Adipocyte (in vitro differentiated cells): ENCODE results near the gene EID3.
"Not testable (repeated sequence)": the region's sequence is repeated elsewhere in the genome, so short reads cannot be mapped to it uniquely, and the experiment has no call there.

ENCODE experiments used
- DNase-seq: peaks from one replicate; pipeline ENCODE4 v3.0.0-alpha.2; 2015; ENCODE audit warnings: low read depth
- H3K27me3 ChIP-seq: replicated peaks from 2 replicates; pipeline ENCODE4 v1.7.0; 2013; ENCODE audit warnings: mild to moderate bottlenecking, low read length, moderate library complexity; ENCODE audit not compliant: control insufficient read depth, insufficient read depth
- H3K36me3 ChIP-seq: 2 replicates; pipeline ENCODE4 v1.7.0; 2013; ENCODE audit warnings: low read length, mild to moderate bottlenecking, moderate library complexity; ENCODE audit not compliant: control insufficient read depth, insufficient read depth, severe bottlenecking
- H3K4me1 ChIP-seq: 2 replicates; pipeline ENCODE4 v1.7.0; 2013; ENCODE audit warnings: mild to moderate bottlenecking, low read length, moderate library complexity; ENCODE audit not compliant: control insufficient read depth, insufficient read depth
- H3K4me3 ChIP-seq: 2 replicates; pipeline ENCODE4 v1.7.0; 2013; ENCODE audit warnings: mild to moderate bottlenecking, low read length, moderate library complexity
- H3K9ac ChIP-seq: 2 replicates; pipeline ENCODE4 v1.7.0; 2013; ENCODE audit warnings: mild to moderate bottlenecking, low read length, moderate library complexity
- H3K9me3 ChIP-seq: 2 replicates; pipeline ENCODE4 v1.7.0; 2013; ENCODE audit warnings: mild to moderate bottlenecking, low read length, moderate library complexity; ENCODE audit not compliant: control insufficient read depth

Gene EID3

DNA sequence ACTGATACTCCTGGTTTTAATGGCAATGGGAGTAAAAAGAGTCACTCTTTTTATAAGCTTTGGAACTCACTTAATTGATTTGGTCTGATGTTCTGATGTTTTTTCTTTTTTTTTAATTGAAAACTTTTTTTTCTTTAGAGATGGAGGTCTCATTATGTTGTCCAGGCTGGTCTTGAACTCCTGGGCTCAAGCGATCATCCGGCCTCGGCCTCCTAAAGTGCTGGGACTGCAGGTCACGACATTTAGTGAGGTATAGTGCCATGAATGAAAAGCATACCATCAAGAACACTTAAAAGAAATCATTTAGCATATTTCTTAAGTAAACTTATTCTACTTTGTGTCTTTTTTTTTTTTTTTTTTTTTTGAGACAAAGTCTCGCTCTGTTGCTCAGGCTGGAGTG is 12.7 kb upstream of the EID3 start:
- Histone ChIP-seq H3K4me1 (peaks cover 45% of the 10 kb centered on the region), H3K27me3 (no peaks in the 10 kb centered on the region), H3K9me3 (no peaks in the 10 kb centered on the region), H3K4me3 (peak overlapping the region; percentile 99), H3K36me3 (peaks cover 65% of the 10 kb centered on the region), H3K9ac (peak overlapping the region; percentile 79)
- peak; percentile 16 for DNase-seq

DNA sequence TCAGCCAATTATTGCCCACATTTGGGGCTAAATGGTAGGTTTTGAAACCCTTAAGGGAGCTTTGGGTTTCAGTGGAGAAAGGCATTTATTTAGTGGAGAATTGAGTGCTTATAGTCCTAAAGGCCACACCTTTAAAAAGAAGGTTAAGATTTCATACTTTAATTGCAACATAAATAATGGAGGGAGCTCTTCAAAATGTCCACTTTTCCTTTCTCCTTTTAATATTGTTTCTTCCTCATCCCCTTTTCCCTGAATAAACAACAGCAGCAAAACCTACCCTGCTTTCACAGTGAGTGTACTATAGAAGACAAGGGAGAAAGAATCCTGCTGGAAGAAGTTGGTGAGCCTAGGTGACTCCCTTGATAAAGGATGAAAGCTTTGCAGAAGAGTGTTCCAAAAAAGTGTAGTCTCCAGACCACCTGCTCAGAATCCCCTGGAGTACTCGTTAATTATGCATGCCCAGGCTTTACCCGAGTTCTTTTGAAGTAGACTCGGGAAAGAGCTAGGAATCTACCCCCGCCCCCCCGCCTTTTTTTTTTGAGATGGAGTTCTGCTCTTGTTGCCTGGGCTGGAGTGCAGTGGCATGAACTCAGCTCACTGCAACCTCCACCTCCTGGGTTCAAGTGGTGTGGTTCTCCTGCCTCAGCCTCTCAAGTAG is 11.5 kb upstream of the EID3 start:
- H3K4me3 ChIP-seq, result peak overlapping the region; percentile 67
- peaks cover 47% of the 10 kb centered on the region for H3K4me1 ChIP-seq
- H3K36me3 ChIP-seq, result peaks cover 75% of the 10 kb centered on the region
- no peaks in the 10 kb centered on the region for H3K9me3 ChIP-seq
- H3K9ac ChIP-seq, result peak overlapping the region; percentile 79
- no peaks in the 10 kb centered on the region for H3K27me3 ChIP-seq
- peak; percentile 25 for DNase-seq

DNA sequence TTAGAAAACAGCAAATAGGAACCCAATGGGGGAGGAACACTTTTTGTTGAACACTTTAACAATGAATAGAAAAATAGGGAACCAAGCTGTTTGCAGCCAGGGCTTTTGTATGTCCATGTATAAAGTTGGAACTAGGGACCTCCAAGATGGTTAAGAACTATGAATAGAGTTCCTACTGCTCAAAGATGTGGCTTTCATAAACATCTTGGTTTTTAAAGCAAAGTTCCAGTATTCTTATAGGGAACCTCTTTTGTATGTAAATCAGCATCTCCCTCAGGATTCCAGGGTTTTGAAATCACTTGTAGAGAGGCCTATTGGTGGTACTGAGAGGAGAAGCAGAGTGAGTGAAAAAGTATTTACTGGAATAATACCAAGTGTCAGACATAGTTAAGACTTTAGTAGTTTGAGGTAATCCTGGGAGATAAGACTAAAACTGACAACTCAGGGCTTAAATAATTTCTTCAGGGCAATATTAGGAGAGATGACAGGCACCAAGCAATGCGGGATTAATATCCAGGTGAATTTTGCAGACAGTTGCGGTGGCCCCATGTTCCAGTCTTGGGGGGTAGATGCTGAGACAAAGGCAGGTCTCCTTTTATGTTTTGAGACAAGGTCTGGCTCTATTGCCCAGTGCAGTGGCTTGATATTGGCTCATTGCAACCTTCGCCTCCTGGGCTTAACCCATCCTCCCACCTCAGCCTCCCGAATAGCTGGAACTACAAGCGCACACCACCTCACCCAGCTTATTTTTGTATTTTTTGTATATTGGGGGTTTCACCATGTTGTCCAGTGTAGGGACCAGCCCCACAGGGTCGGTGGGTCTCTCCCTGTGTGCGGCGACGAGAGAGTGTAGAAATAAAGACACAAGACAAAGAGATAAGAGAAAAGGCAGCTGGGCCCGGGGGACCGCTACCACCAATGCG is 10.4 kb upstream of the EID3 start:
- Histone ChIP-seq H3K4me3 (peak overlapping the region; percentile 67), H3K9me3 (no peaks in the 10 kb centered on the region), H3K36me3 (peaks cover 84% of the 10 kb centered on the region), H3K4me1 (peaks cover 47% of the 10 kb centered on the region), H3K27me3 (no peaks in the 10 kb centered on the region), H3K9ac (peak overlapping the region; percentile 79)
- DNase-seq, result peak; percentile 43

DNA sequence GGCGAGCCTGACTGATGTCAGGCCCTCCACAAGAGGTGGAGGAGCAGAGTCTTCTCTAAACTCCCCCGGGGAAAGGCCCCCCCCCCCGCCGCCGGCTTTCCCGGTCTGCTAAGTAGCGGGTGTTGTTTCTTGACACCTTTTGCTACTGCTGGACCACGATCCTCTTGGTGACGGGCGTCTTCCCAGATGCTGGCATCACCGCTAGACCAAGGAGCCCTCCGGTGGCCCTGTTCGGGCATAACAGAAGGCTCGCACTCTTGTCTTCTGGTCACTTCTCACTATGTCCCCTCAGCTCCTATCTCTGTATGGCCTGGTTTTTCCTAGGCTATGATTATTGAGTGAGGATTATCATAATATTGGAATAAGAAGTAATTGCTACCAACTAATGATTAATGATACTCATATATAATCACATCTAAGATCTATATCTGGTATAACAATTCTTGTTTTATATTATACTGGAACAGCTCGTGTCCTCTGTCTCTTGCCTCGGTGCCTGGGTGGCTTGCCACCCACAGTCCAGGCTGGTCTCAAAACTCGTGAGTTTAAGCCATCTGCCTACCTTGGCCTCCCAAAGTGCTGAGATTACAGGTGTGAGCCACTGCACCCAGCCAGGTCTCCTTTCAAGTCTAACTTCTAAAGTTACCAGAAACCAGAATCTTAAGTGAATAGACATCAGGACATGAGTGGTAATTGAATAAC is 9.2 kb upstream of the EID3 start:
- H3K9me3 ChIP-seq, H3K27me3 ChIP-seq: not testable (repeated sequence)
- Histone ChIP-seq H3K4me1 (peaks cover 54% of the 10 kb centered on the region), H3K9ac (peak overlapping the region; percentile 56), H3K4me3 (peak overlapping the region; percentile 26), H3K36me3 (peaks cover 92% of the 10 kb centered on the region)
- peak; percentile 41 for DNase-seq

DNA sequence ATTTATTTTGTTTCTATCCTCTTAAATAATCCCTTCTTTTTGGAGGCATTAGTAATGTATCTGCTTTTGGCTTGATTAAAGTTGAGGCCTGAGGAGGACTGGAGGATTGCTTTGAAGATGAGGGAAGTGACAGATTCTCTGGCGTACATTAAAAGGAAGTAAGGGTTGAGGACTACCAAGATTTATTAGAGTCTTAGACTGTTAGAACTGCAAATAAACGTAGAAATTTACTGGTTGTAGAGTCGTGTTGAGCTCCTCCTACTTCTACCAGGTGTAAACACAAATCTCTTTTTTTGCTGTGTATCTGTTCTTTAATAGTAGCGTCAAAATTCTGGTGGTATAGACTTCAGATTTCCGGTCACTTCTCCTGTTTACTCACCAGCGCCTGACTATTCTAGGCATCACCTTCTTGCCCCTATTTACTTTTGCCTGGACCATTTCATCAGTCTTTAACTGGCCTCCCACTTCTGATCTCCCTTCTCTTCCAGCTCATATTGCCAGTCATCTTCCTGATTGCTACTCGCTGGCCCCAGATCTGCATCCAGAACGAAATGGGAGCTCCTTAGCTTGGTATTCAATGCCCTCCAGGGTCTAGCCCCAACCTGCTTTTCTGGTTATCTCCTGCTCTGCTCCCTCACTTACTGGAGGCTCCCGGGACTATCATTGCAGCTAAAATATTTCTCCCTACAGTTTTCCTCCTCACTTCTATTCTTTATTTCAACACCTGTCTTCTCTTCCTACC is 8.4 kb upstream of the EID3 start:
- Histone ChIP-seq H3K27me3 (no peaks in the 10 kb centered on the region), H3K4me1 (peaks cover 58% of the 10 kb centered on the region), H3K4me3 (peak overlapping the region; percentile 26), H3K36me3 (peaks cover 92% of the 10 kb centered on the region), H3K9ac (peak overlapping the region; percentile 56), H3K9me3 (no peaks in the 10 kb centered on the region)
- DNase-seq, result peak; percentile 18

DNA sequence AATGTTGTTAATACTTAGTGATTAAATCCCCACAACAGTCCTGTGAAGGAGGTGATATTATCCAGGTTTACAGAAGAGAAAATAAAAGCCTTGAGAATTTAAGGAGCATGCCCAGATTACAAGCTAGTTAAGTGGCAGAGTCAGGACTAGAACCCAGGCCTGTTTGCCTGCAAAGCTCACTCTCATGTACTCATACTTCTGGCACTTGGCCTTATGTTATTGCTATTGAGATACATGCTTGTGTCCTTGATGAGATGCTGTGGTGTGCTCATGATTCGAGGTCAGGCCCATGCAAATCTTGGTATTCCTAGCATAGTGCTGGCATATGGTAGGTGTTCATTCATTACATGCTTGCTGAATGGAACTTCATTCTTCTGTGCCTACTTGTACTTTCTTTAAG is 7.6 kb upstream of the EID3 start:
- peaks cover 94% of the 10 kb centered on the region for H3K36me3 ChIP-seq

DNA sequence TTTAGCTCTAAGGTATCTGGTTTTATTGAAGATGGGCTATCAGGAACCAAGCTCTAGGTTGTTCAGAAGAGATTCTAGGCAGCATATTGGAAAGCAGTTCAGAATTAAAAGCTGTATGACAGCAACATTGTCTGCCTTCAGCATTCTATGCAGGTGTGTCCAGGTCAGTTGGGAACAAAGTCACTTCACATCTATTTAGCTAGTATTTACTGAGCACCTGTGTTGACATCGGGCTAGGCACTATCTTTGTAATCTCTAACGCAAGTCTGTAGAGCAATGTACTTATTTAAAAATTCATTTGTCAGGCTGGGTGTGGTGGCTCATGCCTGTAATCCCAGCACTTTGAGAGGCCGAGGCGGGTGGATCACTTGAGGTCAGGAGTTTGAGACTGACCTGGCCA is 6.8 kb upstream of the EID3 start:
- Histone ChIP-seq H3K36me3 (peaks cover 94% of the 10 kb centered on the region), H3K4me1 (peaks cover 65% of the 10 kb centered on the region), H3K27me3 (no peaks in the 10 kb centered on the region), H3K9me3 (no peaks in the 10 kb centered on the region), H3K9ac (peak overlapping the region; percentile 46), H3K4me3 (peak overlapping the region; percentile 63)
- DNase-seq, result peak; percentile 7

More for the DNA sequence above, 7.6 kb upstream of the EID3 start:
- Histone ChIP-seq H3K4me3 (peak overlapping the region; percentile 26), H3K9me3 (no peaks in the 10 kb centered on the region), H3K4me1 (peaks cover 67% of the 10 kb centered on the region), H3K27me3 (no peaks in the 10 kb centered on the region), H3K9ac (peak overlapping the region; percentile 56)
- peak; percentile 36 for DNase-seq

DNA sequence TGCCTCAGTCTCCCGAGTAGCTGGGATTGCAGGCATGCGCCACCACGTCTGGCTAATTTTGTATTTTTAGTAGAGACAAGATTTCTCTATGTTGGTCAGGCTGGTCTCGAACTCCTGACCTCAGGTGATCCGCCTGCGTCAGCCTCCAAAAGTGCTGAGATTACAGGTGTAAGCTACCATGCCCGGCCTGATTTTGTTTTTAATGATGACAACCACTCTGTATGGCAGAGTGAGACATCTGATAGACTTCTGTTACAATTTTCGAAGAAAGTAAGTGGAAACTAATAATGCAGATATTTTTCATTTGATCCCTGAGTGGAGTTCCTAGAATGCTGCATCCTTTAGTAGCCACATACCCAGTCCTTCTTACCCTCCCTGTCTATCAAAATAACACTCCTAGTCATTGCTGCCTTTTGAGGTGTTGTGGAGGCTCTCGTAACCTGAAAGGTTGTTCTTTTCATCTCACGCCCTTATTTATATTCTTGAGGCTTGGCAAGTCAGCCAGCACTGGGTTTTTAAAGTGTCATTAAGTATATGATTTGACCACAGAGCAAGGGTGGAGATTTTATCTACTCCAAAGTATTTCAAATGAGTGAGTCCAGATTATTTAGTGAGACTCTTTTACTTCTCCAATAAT is 5.9 kb upstream of the EID3 start:
- Histone ChIP-seq H3K9me3 (no peaks in the 10 kb centered on the region), H3K4me1 (peaks cover 58% of the 10 kb centered on the region), H3K4me3 (peak overlapping the region; percentile 11), H3K9ac (no peak overlapping the region), H3K36me3 (peaks cover 92% of the 10 kb centered on the region), H3K27me3 (no peaks in the 10 kb centered on the region)
- DNase-seq, result no peak

DNA sequence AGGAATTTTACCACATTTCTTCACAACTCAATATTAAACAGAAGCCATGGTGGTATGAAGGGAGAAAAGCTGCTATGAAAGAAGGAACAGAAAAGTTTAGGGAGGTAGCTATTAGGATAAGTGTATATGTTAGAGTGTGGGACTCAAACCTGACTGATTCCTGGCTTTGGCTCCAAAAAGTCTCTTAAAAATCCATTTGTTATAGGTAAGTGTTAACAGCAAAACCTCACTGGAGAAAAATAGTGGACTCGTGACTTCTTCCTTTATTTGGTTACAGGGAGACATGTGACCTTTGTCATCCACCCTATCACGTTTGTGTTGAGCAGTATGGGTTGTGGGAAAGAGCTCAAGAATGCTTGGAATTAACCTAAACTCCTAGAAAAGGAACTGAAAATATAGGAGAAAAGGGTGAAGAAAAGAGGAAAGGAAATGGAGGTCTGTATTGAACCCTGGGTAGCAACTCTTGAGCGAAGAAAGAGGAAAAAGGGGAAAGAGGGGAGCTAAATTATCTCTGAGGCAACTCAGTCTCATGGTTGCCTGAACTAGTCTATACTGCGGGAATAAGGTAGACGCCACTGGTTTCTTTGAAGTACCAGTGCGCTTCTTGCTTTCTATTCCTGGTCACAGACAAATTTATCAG is 3.6 kb upstream of the EID3 start:
- peaks cover 81% of the 10 kb centered on the region for H3K36me3 ChIP-seq
- peak overlapping the region; percentile 60 for H3K4me3 ChIP-seq
- no peak for DNase-seq
- no peaks in the 10 kb centered on the region for H3K27me3 ChIP-seq
- peak overlapping the region; percentile 59 for H3K9ac ChIP-seq
- peaks cover 66% of the 10 kb centered on the region for H3K4me1 ChIP-seq
- no peaks in the 10 kb centered on the region for H3K9me3 ChIP-seq
